AG09319 (cell line): ENCODE measurements around the gene PNKD.
"Not testable (repeated sequence)": the region's sequence is repeated elsewhere in the genome, so short reads cannot be mapped to it uniquely, and the experiment has no call there.

Source experiments
- DNase-seq: peaks from one replicate; pipeline ENCODE4 v3.0.0-alpha.2; 2010; ENCODE audit warnings: low read depth; ENCODE audit errors: extremely low read depth
- CTCF ChIP-seq: IDR thresholded peaks from 2 replicates; pipeline ENCODE4 v1.5.1; 2011; ENCODE audit warnings: low read depth, mild to moderate bottlenecking, inconsistent platforms, low read length, moderate library complexity

Gene PNKD

GRCh38 chr2:218305383-218305782 is 35.1 kb downstream of the PNKD start:
- DNase-seq: no peak
- no peak for TF ChIP-seq CTCF

GRCh38 chr2:218306184-218306920 is 36.0 kb downstream of the PNKD start:
- TF ChIP-seq CTCF: no peak
- no peak for DNase-seq

DNA sequence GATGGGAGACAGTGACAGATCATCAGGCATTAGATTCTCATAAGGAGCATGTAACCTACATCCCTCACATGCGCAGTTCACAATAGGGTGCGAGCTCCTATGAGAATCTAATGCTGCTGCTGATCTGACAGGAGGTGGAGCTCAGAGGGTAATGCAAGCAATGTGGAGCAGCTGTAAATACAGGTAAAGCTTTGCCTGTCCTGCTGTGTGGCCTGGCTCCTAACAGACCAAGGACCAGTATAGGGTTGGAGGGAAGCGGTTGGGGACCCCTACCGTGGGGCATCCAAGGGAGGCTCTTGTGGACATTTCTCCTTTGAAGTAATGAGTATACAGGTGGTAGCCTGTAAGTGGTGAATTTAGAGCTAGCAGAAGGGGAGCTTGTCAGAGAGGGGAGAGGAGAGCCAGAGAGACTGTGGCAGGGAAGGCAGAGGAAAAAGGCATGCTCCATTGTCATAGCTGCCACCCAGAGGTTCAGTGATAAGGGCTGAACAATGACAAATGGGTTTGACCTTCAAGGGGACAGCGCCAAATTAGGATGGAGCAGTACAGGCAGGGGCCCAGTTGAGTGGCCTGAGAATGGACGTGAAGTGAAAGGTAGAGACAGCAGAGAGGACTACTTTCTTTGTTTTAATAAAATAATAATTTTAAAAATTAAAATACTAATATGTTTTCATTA is 37.2 kb downstream of the PNKD start:
- TF ChIP-seq CTCF: no peak
- DNase-seq: no peak

- no peak for TF ChIP-seq CTCF
- no peak for DNase-seq
Measured at GRCh38 chr2:218310853-218311540, 40.7 kb downstream of the PNKD start.

DNA sequence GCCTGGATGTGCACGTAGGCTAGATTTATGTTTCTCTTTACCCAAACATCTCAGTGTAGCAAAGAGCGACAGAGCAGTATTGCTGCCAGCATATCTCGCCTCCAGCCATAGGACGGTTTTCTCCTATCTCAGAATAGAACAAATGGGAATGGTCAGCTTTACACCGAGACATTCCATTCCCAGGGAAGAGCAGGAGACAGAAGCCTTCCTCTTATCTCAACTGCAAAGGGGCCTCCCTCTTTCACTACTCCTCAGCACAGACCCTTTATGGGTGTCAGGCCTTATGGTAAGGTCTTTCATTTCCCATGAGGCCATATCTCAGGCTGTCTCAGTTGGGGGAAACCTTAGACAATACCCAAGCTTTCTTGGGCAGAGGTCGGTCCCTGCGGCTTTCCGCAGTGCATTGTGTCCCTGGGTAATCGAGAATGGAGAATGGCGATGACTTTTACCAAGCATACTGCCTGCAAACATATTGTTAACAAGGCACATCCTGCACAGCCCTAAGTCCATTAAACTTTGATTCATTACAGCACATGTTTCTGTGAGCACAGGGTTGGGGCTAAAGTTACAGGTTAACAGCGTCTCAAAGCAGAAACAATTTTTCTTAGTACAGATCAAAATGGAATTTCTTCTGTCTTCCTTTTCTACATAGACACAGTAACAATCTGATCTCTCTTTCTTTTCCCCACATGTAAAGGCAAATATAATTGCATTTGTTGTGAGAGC is 41.4 kb downstream of the PNKD start:
- DNase-seq: not testable (repeated sequence)

DNA sequence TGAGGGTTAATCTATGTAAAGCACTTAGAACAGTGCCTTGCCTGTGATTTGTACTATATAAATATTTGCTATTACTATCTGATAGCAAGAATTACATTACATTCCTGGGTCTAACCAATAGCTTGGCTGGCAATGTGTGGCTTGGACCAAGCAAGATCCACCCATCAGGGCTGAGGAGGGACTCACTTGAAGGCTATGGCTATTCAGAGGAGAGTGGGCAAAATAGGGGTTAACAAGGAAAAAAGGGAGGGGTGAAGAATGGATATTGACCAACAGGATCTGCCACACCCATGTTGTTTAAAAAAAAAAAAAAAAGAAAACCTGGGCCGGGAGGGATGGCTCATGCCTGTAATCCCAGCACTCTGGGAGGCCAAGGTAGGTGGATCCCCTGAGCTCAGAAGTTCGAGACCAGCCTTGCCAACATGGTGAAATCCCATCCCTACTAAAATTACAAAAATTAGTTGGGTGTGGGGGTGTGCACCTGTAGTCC is 42.0 kb downstream of the PNKD start:
- no peak for TF ChIP-seq CTCF
- no peak for DNase-seq

DNA sequence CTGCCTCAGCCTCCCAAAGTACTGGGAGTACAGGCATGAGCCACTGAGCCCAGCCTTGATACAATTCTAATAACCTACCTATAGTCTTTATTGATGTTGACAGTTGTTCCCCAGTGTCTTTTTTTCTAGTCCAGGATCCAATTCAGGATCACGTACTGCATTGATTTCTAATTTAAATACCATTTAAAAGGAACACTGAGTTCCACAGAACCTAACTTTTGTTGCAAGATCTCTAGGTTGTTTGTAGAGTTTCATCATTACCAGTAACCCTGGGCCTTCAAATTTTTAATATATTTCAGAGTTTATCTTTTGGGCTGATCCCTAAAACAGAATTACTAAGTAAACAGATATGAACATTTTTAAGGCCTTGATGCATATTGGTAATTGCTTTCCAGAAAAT is 43.0 kb downstream of the PNKD start:
- no peak for DNase-seq
- no peak for TF ChIP-seq CTCF

GRCh38 chr2:218314764-218315163 is 44.4 kb downstream of the PNKD start:
- not testable (repeated sequence) for DNase-seq
